ENCODE data around the gene SAMHD1.
"Not testable (repeated sequence)": the region's sequence is repeated elsewhere in the genome, so short reads cannot be mapped to it uniquely, and the experiment has no call there.

Gene SAMHD1

DNA sequence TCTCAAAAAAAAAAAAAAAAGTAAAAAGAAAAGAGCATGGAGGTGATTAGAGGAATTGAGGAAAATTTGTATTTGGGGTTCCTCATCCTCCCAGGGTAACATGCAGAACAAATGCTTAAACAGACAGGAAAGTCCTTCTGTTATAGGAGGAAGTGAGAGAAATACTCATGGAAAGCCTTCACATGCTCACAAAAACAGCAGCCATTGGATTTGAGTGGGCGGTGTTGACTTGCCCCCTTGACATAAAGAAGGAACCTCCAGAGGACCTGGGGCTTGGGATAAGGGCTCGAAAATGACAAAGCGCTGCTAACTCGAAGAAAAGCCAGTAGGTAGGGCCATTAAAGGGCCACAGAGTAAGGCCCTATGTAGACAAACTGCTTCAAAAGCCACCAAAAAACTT lies 17.5 kb upstream of the SAMHD1 start:
- no peak overlapping the region for H3K4me3 ChIP-seq (replicated peaks in 1 of 2; ENCODE audit: low read depth in 2 of 2, low read length in 2 of 2)
- no peak for TF ChIP-seq CTCF (IDR thresholded peaks at IDR 0.05; ENCODE audit: low read depth, low read length)
- no peak for DNase-seq (ENCODE audit: low read depth in 2 of 2)

- H3K4me3 ChIP-seq (replicated peaks in 1 of 2; ENCODE audit: low read depth in 2 of 2, low read length in 2 of 2), result no peak overlapping the region
- TF ChIP-seq CTCF (IDR thresholded peaks at IDR 0.05; ENCODE audit: low read depth, low read length), result no peak
- no peak for DNase-seq (ENCODE audit: low read depth in 2 of 2)
Observed at GRCh38 chr20:36967636-36968035, 16.1 kb upstream of the SAMHD1 start.

DNA sequence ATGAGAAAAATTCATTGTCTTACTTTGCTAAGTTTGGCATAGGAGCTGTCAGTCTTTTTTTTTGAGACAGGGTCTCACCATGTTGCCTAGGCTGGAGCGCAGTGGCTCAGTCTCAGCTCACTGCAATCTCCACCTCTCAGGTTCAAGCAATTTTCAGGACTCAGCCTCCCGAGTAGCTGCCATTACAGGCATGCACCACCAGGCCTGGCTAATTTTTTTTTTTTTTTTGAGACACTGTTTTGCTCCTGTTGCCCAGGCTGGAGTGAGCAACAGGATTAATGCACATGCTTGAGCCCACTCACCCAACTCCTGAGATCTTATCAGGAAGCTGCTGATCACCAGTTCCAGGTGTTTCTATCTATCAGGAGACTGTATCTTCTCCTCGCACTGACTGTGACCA lies 15.5 kb upstream of the SAMHD1 start:
- DNase-seq (ENCODE audit: low read depth in 2 of 2); H3K4me3 ChIP-seq (replicated peaks in 1 of 2; ENCODE audit: low read depth in 2 of 2, low read length in 2 of 2): not testable (repeated sequence)

DNA sequence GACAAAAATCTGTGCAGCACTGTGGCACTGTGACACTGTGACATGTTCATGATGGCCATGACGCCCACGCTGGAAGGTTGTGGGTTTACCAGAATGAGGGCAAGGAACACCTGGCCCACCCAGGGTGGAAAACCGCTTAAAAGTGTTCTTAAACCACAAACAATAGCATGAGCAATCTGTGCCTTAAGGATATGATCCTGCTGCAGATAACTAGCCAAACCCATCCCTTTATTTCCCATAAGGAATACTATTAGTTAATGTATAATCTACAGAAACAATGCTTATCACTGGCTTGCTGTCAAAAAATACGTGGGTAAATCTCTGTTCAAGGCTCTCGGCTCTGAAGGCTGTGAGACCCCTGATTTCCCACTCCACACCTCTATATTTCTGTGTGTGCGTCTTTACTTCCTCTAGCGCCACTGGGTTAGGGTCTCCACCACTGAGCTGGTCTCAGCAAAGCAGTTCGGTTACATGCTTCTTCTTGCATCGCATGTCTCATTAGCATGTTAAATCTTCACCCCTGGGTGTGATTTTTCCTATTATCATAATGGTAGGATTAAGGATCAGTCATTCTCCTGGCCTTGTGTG lies 10.9 kb upstream of the SAMHD1 start:
- not testable (repeated sequence) for DNase-seq (ENCODE audit: low read depth in 2 of 2); H3K4me3 ChIP-seq (replicated peaks in 1 of 2; ENCODE audit: low read depth in 2 of 2, low read length in 2 of 2)

- no peak overlapping the region for H3K4me3 ChIP-seq (replicated peaks in 1 of 2; ENCODE audit: low read depth in 2 of 2, low read length in 2 of 2)
- no peak for DNase-seq (ENCODE audit: low read depth in 2 of 2)
- no peak for TF ChIP-seq CTCF (IDR thresholded peaks at IDR 0.05; ENCODE audit: low read depth, low read length)
Observed at GRCh38 chr20:36959242-36959641, 7.7 kb upstream of the SAMHD1 start.

- no peak overlapping the region for H3K4me3 ChIP-seq (replicated peaks in 1 of 2; ENCODE audit: low read depth in 2 of 2, low read length in 2 of 2)
- DNase-seq (ENCODE audit: low read depth in 2 of 2), result no peak
- TF ChIP-seq CTCF (IDR thresholded peaks at IDR 0.05; ENCODE audit: low read depth, low read length), result no peak
Observed at GRCh38 chr20:36957875-36958667, 6.6 kb upstream of the SAMHD1 start.

DNA sequence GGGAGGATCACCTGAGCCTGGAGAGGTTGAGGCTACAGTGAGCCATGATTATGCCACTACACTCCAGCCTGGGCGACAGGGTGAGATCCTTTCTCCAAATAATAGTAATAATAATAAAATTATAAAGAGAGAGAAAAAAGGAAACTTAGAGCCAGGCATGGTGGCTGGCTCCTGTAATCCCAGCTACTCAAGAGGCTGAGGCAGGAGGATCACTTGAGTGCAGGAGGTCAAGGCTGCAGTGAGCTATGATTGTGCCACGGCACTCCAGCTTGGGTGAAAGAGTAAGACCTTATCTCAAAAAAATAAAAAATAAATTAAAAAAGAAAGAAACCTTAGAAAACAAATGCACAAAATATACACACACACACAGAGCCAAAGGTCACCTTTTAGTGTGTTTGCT lies 5.2 kb upstream of the SAMHD1 start:
- no peak for TF ChIP-seq CTCF (IDR thresholded peaks at IDR 0.05; ENCODE audit: low read depth, low read length)
- H3K4me3 ChIP-seq (replicated peaks in 1 of 2; ENCODE audit: low read depth in 2 of 2, low read length in 2 of 2), result no peak overlapping the region
- DNase-seq (ENCODE audit: low read depth in 2 of 2), result no peak

- no peak overlapping the region for H3K4me3 ChIP-seq (replicated peaks in 1 of 2; ENCODE audit: low read depth in 2 of 2, low read length in 2 of 2)
- TF ChIP-seq CTCF (IDR thresholded peaks at IDR 0.05; ENCODE audit: low read depth, low read length), result no peak
- DNase-seq (ENCODE audit: low read depth in 2 of 2), result no peak
Observed at GRCh38 chr20:36956016-36956415, 4.5 kb upstream of the SAMHD1 start.

Data from cardiac fibroblast (primary cell).